ENCODE data around the gene SNX4. TPM values are rescaled to one million over a fixed set of nuclear protein-coding genes. Genes with fewer than 3 reads are reported as not detected.

SNX4 gene
- total RNA-seq, 1 donor from 2014 or later = 36.1 TPM

DNA sequence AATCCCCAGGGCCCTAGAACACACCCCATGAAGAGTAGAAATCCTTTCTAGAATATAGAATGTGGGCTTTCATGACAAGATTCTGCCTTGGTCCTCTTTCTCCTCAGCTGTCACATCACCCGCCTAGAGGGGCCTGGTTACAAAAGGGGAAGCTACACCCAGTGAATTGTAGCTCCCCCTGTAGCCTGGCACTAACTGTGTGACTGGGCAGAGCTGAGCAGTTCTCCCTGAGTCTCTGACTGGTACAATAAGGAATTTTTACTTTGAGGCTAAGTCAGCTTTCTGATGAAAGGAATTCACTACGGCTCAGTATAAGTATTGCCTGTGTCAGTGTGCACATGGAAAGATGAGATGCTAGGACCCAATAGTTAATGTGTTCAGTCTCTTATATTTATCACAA is 116.2 kb downstream of the SNX4 start:
- no peak for DNase-seq (ENCODE audit: low read depth in 2 of 2)

DNA sequence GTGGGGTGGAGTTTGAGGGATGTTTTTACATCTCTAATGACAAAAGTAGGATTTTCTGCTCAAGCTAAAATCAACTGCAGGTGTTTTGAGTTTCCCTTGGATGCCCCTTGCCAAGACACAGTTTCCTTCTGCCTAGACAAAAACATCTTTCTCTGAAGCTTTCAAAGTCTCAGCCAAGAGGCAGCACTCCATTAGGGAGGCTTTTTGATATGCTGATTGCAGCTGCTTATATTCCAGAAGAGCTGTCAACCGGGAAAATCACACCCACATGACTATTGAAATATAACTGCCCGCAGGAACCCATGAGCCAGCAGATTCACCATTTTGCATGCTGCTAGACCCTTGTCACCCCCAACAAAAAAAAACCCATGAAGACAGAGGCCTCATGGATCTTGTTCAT is 117.4 kb downstream of the SNX4 start:
- DNase-seq (ENCODE audit: low read depth in 2 of 2) = no peak

DNA sequence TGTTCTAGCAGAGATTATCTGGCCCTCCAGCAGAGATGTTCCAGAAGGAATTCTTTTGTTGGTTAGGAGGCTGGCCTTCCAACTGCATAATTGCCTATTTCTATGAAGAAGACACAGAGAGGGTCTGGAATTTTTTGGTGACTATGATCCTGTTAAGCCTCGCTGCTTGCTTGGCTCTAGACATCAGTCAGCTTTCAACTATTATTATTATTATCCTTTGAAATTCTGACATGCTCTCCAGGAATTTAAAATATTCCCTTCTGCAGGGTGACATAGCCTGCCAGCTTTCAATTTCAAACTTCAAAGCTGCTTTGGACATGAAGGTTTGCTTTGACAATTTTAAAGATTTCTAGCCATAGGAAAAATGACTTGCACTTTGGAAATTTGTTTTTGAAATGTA is 118.6 kb downstream of the SNX4 start:
- no peak for DNase-seq (ENCODE audit: low read depth in 2 of 2)

DNA sequence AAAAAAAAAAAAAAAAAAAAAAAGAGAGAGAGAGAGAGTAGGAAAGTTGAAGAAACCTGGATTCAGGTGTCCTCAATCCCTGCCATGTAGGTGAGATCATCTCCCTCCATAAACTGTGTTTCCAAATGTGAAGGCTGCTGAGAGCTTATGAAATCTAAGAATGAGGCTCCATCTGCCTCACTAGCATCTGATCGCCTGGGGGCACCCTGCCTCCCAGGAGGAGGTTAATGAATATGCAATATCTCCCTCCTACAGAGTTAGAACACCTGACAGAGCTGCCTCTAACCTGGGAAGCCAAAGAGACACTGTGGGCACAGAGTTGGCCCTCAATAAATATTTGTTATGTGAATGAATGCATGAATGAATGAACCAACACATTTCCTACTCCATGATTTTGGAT is 121.0 kb downstream of the SNX4 start:
- no peak for DNase-seq (ENCODE audit: low read depth in 2 of 2)

Other genes with a start within 250 kb of the SNX4 start
- 15.0 and 20.8 TPM in 2 replicates for gene ZNF148, start 144.9 kb downstream of the SNX4 start, total RNA-seq
- 5.7 and 7.1 TPM in 2 replicates for gene OSBPL11, start 75.3 kb upstream of the SNX4 start, total RNA-seq